GM18508 (cell line): ENCODE results near the gene SDF2L1.
"Not testable (repeated sequence)": the region's sequence is repeated elsewhere in the genome, so short reads cannot be mapped to it uniquely, and the experiment has no call there.

Experiments
- ATAC-seq: cut with Tn5 transposase; IDR thresholded peaks from one replicate; pipeline ENCODE4 v1.9.1; 2021; ENCODE audit warnings: moderate number of reproducible peaks; ENCODE audit not compliant: insufficient read depth, unreplicated experiment

SDF2L1 gene, protein sequence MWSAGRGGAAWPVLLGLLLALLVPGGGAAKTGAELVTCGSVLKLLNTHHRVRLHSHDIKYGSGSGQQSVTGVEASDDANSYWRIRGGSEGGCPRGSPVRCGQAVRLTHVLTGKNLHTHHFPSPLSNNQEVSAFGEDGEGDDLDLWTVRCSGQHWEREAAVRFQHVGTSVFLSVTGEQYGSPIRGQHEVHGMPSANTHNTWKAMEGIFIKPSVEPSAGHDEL

DNA sequence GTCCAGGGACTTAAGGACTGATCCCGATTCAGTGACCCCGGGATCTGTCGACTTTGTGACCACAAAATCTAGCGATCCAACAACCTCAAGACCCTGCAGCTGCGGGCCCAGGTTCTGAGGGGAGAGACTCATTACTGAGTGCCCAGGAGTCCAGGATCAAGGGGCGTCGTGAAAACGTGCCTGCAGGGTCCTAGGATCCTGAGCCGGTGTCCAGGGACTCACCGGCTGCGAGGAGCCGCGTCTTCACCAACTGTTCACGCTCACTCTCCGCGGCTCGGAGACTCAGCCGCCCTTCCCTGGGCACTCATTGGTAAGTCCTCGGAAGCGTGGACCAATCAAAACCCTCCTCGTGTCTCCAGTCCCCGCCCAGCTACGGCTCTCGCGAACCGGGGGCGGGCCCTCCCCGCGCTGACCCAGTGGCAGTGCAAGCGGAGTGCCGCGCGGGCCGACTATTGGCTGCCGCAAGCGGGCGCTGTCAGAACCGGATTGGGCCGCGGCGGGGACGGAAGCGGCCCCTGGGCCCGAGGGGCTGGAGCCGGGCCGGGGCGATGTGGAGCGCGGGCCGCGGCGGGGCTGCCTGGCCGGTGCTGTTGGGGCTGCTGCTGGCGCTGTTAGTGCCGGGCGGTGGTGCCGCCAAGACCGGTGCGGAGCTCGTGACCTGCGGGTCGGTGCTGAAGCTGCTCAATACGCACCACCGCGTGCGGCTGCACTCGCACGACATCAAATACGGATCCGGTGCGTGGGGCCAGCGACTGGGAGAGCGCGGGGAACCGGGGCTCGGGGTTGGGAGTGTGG is at the start of gene SDF2L1:
TSS of gene SDF2L1 (plus strand) at position 514 of the 795 bp plus-strand sequence. CDS start at position 549, 35 bp downstream.
- ATAC-seq = peak; percentile 87

DNA sequence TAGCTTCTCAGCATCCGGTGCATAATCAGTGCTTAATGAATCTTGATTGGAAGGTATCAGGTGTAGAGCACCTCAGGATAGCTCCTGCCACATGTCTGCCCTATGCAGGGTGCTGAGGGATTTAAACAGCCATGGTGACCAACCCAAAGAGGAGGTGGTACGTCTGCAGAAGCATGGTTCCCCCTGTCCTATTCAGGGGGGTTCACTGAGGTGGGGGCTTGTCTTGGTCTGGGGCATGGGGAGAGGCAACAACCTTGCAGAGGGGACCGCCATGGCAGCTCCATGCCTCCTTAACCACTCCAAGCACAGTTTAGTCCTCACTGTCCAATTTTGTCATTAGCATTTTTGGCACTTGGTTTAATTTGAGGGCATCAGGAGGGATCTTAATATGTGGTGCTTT is 49.7 kb upstream of the SDF2L1 start:
- no peak for ATAC-seq

DNA sequence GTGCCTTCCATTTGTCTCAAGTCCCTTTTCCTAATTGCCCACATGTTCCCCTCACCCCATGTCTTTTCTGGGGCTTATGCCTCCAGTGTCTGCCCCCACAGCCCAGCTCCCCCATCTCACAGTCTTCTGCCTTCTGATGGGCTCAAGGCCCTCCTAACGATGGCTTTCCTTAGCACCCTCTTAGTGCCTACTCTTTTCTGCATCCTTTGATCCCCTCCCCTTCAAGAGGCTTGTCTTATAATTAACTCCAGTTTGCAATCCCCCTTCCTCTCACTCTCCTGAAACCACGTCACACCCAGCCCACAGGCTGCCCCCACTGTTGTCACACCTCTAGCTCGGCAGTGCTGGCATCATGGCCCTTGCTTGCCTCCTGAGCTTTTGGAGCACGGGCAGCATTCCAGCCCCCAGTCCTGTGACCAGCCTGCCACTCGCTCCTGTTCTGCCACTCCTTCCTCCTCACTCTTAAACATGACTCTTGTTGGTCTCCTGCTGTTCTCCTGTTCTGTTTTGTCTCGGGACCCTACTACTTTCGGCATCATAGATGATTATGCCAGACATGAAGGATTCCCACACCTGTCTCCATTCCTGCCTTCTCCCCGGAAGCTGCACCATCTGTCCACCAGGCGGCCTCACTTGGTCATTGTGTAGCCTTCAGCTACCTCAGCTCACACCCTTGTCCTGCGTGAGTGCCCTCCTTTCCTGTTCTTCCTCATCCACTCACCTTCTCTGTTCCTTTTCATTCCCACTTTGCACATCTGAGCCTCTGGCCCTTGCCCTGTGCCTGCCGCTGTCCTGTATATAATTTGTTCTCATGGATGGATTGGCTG is 48.5 kb upstream of the SDF2L1 start:
- ATAC-seq = no peak

DNA sequence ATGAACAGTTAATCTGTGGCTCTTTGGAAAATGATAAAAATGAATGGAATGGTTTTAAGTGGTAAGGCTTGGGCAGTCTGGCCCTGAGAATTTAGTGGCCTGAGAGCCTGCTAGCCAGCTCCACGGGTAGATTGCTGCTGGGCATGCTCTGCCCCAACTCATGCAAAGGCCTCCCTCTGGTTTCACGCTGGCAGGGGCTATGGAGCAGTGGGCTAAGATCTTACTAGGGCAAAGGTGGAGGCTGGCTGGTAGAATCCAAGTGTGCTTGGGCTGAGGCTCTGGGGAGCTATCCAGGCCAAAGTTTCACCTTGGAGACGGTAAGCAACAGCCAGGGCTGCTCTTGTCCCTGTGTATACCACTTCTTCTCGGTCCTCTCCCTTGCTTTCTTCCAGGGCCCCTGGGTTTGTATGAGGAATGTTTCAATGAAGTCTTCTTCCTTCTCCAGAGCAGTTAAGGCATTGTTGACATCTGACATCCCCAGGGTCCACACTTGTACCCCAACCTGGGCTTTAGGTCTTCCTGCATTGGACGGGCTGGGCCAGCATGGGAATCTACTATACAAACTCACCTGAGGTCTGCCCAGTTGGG is 47.1 kb upstream of the SDF2L1 start:
- ATAC-seq = no peak

DNA sequence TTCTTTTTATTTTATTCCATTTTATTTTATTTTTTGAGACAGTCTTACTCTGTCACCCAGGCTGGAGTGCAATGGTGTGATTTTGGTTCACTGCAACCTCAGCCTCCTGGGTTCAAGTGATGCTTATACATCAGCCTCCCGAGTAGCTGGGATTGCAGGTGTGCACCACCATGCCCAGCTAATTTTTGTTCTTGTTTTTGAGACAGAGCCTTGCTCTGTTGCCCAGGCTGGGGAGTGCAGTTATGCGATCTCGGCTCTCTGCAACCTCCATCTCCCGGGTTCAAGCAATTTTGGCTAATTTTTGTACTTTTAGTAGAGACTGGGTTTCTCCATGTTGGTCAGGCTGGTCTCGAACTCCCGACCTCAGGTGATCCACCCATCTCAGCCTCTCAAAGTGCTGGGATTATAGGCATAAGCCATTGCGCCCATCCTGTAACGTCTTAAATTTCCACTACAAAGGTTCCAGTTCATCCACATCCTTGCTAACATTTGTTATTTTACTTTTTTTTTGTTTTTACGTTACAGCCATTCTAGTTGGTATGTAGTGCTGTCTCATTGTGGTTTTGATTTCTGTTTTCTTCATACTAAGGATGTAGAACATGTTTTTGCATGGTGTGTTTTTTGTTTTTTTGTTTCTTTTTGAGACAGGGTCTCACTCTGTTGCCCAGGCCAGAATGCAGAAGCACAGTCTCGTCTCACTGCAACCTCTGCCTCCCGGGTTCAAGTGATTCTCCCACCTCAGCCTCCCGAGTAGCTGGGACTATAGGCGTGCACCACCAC is 45.6 kb upstream of the SDF2L1 start:
- ATAC-seq = not testable (repeated sequence)

DNA sequence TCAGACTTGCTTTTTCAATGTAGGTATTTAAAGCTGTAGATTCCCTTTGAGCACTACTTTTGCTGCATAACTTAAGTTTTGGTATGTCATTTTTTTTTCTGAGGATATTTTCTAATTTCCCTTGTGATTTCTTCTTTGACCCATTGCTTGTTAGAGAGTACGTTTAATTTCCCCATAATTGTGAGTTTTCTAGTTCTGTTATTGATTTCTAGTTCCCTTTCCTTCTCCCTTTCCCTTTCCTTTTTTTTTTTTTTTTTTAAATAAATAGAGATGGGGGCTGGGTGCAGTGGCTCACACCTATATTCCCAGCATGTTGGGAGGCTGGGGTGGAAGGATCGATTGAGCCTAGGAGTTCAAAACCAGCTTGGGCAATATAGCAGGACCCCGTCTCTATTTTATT is 43.8 kb upstream of the SDF2L1 start:
- no peak for ATAC-seq

DNA sequence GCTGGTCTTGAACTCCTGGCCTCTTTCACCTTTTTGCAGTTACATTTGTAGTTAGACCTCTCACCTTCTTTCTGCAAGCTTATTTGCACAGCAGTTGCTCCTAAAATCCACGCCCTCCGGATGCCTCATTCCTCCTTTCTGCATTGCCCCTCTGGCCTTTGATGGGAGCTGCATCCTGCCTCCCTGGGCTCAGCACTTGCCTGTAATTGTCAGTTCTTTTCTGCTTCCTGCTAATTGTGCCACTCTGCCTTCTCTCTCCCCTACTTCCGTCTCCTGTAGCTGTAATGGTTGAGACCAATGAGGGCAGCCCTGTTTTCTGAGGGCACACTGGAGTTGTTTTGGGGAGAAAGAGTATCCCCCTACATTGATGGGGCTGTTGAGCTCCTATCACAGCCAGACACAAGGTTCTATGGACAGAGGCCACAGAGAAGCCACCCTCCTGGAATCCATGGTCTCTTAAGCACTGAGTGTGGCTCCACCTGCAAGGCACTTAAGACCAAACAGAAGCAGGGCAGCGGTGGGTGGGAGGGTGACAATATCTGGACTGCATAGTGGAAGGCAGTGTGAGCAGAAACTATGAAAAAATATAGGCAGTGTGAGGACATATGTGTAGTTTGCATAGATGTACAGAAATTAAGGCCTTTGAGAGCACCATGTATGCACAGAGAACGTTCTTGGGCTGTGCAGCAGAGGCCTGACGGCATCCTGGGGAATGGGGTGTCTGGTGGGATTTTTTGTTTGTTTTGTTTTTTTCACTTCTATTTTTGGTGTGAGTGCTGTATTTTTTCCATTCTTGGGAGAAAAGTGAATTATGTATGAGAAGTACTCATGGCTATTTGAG is 42.8 kb upstream of the SDF2L1 start:
- ATAC-seq = no peak

DNA sequence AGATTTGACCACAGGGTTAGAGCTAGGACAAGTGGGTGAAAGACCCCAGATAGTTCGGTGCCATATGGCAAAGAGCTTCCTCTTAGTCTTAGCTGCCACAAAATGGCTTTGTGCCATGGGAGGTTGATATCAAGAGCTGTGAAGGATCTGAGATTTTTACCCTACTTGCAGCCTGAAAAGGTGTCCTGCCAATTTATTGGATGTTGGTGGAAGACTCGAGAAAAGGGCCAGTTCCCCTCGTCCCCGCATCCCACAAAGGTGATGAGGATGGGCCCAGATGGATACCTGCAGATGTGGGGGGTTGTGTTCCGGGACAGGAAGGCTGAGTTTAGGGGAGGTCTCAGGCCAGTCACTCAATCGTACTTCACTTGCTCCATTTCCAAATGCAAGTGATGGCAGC is 39.5 kb upstream of the SDF2L1 start:
- ATAC-seq = no peak

DNA sequence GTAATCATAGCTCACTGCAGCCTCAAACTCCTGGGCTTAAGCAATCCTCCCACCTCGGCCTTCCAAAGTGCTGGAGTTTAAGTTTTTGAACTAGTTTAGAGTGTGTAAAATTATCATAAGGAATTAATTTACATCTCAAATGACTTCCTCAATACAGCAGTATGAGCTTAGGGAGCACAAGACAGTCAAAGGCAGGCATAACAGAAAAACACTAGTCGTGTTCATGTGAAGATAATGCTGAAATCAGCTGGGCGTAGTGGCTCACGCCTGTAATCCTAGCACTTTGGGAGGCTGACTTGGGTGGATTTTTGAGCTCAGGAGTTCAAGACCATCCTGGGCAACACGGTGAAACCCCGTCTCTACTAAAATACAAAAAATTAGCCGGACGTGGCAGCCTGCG is 38.1 kb upstream of the SDF2L1 start:
- no peak for ATAC-seq

DNA sequence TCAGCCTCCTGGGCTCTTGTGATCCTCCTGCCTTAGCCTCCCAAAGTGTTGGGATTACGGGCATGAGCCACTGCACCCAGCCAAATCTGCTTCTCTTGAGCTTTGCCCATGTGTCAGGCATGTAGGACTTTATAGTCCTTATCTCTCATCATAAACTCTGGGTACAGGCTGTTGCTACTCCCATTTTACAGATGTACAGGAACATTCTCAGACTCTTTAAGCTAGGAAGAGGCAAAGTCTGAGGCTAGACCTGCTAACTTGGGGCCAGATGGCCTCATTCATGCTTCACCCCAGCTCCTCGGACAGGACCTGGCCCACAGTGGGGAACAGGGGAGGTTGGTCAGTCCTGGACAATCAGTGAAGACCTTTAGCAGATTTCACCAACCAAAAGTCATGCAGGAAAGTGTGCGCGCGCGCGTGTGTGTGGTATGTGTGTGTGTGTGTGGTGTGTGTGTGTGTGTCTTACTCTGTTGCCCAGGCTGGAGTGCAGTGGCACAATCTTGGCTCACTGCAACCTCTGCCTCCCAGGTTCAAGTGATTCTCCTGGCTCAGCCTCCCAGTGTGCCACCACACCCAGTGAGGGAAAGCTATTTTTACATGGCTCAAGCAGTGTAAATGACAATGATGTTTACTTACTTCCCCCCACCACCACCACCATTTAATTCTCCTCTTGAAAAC is 36.1 kb upstream of the SDF2L1 start:
- ATAC-seq = no peak

DNA sequence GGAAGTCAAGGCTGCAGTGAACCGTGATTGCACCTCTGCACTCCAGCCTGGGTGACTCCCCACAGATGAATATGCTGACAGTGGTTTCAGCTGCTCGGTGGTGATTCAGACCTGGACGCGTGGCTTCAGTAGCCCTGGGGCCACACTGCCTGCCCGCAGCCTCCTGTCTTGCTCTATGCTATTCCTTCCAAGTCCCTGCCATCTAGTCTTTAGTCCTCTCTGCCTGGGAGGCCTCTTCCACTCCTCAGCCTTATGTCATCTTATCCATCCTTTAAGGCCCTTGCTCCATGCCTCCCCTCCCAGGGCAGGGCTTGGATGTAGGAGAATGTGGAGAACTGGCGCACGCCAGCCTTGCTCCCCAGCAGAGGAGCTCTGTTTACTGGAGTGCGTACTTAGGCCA is 35.3 kb upstream of the SDF2L1 start:
- no peak for ATAC-seq

DNA sequence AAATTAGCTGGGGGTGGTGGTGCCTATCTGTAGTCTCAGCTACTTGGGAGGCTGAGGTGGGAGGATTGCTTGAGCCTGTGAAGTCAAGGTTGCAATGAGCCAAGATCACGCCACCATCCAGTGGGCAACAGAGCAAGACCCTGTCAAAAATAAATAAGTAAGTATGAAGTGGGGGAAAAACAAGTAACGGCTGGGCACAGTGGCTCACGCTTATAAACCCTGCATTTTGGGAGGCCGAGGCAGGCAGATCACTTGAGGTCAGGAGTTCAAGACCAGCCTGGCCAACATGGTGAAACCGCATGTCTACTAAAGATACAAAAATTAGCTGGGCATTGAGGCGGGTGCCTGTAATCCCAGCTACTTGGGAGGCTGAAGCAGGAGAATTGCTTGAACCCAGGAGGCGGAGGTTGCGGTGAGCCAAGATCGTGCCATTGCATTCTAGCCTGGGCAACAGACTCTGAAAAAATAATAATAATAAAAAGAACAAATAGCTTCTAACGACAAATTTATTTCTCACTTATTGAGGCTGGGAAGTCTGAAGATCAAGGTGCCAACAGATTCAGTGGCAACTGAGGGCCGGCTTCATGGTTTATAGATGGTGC is 32.4 kb upstream of the SDF2L1 start:
- ATAC-seq = not testable (repeated sequence)

DNA sequence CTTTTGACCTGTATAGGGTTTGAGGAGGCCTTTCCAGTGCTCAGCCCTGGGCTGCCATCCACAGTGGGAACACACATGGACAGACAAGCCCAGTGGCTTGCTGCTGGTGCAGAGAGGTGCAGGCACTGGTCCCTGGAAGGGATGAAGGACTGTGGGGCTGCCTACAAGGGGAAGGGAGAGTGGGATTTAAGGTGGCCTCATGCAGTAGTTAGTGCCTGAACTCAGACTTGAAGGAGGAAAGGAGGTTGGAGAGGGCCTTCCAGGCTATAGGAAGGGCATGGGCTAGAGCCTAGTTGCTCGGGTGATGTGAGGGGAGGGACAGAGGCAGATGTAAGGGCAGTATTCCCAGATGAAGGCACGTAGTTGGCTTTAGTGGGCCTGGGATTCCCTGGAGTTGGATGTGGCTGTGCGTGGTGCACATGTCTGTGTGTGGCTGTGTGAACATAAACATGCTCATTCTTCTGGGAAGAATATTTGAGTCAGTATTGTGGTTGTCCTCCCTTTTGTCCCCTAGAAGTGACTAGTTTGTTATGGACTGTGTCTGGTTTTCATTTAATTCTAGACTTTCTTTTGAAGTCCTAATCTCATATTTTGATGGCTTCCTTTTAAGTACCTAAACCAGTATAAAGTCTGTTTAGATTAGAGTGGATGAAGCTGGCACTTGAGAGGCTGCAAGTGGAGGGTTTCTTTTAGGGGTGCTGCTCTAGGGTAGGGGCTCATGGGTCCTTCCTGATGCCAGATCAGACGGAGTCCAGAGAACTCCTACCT is 30.7 kb upstream of the SDF2L1 start:
- no peak for ATAC-seq

DNA sequence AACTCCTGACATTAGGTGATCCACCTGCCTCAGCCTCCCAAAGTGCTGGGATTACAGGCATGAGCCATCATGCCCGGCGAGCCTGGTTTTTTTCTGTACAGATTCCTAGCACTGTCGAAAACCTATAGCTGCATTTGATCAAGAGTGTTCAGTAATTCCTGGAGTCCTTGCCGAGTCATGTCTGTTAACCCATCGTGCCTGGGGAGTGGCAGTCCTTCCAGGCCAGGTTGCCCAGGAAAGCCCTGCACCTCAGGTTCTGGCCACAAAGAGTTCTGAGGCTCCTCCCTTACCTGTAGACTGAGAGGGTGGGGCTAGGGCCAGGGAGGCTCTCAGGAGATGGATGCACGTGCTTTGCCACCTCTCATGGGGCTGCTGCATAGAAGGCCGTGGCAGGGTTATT is 29.2 kb upstream of the SDF2L1 start:
- no peak for ATAC-seq

DNA sequence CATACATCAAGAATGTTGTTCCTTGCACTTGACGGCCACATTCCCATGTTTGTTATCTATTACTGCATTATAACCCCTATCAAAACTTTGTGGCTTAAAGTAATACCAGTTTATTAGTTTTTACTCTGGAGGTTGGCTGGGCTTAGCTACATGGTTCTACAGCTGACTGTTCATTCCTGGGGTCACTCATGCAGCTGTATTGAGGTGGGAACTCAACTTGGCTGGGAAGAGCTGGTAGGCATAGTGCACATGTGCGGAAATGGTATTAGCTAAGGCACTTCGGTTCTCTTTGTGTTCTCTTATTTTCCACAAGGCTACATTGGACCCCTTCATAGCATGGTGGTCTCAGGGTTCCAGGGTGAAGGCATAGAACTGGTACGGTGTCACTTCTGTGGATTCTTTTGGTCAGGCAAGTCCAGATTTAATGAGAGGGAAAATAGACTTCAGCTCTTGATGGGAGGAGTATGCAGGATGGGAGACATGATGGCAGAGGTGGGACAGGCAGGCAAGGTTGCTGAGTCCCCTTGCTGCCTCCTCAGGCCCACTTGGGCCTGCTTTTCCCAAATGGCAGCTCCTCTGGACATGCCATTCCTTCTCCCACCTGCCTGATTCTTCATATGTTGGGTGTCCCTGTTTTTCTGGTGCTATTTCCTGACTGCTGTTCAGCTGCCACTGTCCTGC is 28.4 kb upstream of the SDF2L1 start:
- no peak for ATAC-seq

DNA sequence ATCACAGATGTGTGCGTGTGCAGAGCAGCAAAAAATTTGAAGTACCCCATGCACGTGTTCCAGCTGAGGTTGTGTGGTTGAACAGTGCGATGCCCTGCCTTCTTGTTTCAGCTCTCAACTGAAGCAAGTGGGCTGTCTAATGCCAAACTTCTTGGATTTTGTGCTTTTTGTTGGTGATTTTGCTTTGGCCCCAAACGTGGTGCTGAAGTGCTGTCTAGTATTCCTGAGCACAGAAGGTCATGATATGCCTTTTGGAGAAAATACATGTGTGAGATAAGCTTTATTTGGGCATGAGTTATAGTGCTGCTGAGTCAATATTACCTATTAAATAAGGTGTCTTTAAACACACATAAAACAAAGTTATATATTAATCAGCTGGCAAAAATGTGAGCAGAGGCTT is 26.4 kb upstream of the SDF2L1 start:
- no peak for ATAC-seq

DNA sequence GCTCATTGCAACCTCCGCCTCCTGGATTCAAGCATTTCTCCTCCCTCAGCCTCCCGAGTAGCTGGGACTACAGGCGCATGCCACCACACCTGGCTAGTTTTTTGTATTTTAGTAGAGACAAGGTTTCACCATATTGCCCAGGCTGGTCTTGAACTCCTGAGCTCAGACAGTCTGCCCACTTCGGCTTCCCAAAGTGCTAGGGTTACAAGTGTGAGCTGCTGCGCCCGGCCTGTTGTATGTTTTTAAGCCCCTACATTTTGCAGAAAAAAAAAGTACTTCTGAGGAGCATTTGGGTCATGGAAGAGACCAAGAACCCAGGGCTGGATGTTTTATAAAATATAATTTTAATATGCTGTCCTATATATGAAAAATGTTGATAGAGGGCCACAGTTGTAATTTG is 24.8 kb upstream of the SDF2L1 start:
- not testable (repeated sequence) for ATAC-seq
